ENCODE results near the gene NMS.

NMS gene, protein sequence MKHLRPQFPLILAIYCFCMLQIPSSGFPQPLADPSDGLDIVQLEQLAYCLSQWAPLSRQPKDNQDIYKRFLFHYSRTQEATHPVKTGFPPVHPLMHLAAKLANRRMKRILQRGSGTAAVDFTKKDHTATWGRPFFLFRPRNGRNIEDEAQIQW

DNA sequence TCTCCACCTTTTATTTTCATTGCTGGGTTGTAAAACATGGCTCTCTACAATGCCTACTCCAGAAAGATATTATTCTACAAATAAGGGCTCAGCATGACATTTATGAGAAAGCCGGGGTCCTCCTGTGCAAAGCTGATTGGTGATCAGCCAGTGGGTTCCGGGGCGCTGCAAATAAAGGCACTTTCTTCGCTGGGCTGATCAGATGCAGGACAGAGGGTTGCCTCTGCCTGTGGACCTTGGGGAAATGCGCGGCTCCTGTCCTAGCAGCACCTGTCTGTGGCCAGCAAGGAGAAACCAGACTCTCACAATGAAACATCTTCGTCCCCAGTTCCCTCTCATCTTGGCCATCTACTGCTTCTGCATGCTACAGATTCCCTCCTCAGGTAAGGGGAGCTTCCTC, at the start of gene NMS:
NMS (plus strand) TSS at position 301 of the 400 bp plus-strand sequence; CDS start at position 308, 7 bp downstream.
- Histone ChIP-seq H3K27ac (ENCODE audit: low read depth, low read length) (no peak within 1 kb of the TSS), H3K4me1 (ENCODE audit: control insufficient read depth in 1 of 2, insufficient read depth in 2 of 2, low read length in 2 of 2) (no peaks in the 10 kb centered on the region), H3K4me3 (ENCODE audit: low read depth in 1 of 2, low read length in 2 of 2) (no peak within 1 kb of the TSS), H3K36me3 (ENCODE audit: control insufficient read depth in 1 of 2, insufficient read depth in 2 of 2, low read length in 2 of 2) (no peaks in the 10 kb centered on the region), H3K9me3 (ENCODE audit: control insufficient read depth in 1 of 2, low read length in 2 of 2) (no peaks in the 10 kb centered on the region), H3K9ac (ENCODE audit: low read depth in 1 of 2, low read length in 2 of 2) (no peak within 1 kb of the TSS), H3K27me3 (ENCODE audit: control insufficient read depth in 1 of 2, insufficient read depth in 2 of 2, low read length in 2 of 2) (peaks cover 3 to 7% of the 10 kb centered on the region in 2 donors)

DNA sequence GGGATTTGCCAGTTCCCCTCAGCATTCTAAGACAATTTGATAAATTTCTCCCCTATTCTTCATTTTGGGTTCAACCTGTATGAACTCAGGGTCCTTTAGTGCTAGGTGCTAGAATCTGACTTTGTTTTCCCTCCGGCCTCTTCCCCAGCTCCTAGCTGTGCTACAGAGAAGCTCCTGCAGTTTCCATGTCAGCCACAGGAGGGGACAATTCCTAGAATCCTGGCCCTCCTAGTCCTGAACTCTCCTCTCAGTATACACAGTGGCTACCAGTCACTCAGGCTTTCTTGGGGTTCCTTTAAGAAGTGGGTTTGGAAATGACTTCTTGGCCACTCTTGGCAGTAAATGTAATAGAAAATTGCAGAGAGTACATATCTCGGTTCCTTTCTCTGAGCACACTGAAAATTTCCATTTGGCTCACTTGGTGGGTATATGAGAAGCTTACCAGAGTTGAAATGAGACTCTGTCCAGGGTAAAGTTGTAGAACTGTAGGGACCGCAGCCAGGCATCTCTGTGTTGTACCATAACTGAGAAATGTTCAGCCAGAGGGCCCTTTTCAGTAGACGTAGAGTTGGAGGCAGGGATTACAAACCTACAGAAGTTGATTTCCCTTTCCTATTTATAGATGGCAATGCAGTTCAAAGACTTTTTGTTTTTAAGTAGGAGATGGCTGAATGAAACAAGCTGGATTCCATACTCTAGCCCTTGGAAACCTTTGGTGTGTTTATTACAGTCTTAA, 47.8 kb upstream of the NMS start:
- Histone ChIP-seq H3K9ac (ENCODE audit: low read depth in 1 of 2, low read length in 2 of 2) (no peak overlapping the region), H3K27ac (ENCODE audit: low read depth, low read length) (no peak overlapping the region), H3K4me1 (ENCODE audit: control insufficient read depth in 1 of 2, insufficient read depth in 2 of 2, low read length in 2 of 2) (peaks cover 0 to 6% of the 10 kb centered on the region in 2 donors), H3K4me3 (ENCODE audit: low read depth in 1 of 2, low read length in 2 of 2) (no peak overlapping the region), H3K36me3 (ENCODE audit: control insufficient read depth in 1 of 2, insufficient read depth in 2 of 2, low read length in 2 of 2) (no peaks in the 10 kb centered on the region), H3K9me3 (ENCODE audit: control insufficient read depth in 1 of 2, low read length in 2 of 2) (no peaks in the 10 kb centered on the region), H3K27me3 (ENCODE audit: control insufficient read depth in 1 of 2, insufficient read depth in 2 of 2, low read length in 2 of 2) (no peaks in the 10 kb centered on the region)

DNA sequence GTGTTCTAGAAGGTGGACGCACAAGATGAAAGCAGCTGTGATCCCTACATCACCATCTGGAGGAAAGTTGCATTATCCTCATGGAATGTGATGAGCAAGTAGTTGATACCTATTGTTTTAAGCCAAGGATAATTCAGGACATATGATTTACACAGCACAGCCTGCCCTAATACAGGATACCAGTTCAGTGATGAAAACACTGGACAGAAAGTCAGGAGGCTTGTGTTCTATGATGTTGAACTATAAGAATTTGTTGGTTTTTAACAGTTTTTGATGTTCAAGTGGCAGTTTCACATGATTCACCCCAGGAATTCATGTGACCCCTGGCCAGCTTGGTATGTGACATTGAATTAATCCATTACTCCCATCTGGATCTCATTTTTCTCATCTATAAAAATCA, 46.7 kb upstream of the NMS start:
- Histone ChIP-seq H3K27me3 (ENCODE audit: control insufficient read depth in 1 of 2, insufficient read depth in 2 of 2, low read length in 2 of 2) (no peaks in the 10 kb centered on the region), H3K9ac (ENCODE audit: low read depth in 1 of 2, low read length in 2 of 2) (no peak overlapping the region), H3K4me3 (ENCODE audit: low read depth in 1 of 2, low read length in 2 of 2) (no peak overlapping the region), H3K27ac (ENCODE audit: low read depth, low read length) (no peak overlapping the region), H3K4me1 (ENCODE audit: control insufficient read depth in 1 of 2, insufficient read depth in 2 of 2, low read length in 2 of 2) (no peaks in the 10 kb centered on the region), H3K9me3 (ENCODE audit: control insufficient read depth in 1 of 2, low read length in 2 of 2) (no peaks in the 10 kb centered on the region), H3K36me3 (ENCODE audit: control insufficient read depth in 1 of 2, insufficient read depth in 2 of 2, low read length in 2 of 2) (no peaks in the 10 kb centered on the region)

DNA sequence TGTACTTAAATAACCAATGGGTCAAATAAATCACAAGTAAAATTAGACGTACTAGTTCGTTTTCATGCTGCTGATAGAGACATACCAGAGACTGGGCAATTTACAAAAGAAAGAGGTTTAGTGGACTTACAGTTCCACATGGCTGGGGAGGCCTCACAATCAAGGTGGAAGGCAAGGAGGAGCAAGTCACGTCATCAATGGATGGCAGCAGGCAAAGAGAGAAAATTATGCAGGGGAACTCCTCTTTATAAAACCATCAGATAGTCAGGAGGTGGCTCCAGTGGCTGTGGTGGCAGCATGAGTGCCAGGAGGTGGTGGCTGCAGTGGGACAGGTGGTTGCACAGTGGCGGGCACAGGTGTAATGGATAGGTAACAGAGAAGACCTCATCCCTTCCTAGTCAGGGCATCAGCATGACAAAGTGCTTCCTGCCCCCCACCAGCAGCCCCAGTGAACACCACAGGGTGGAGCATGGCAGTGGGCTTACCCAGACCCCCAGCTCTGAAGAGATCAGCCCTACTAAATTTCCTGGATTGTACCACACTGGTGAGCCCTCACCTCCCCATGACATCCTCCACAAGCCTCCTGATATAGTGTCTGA, 45.9 kb upstream of the NMS start:
- Histone ChIP-seq H3K9ac (ENCODE audit: low read depth in 1 of 2, low read length in 2 of 2) (no peak overlapping the region), H3K4me1 (ENCODE audit: control insufficient read depth in 1 of 2, insufficient read depth in 2 of 2, low read length in 2 of 2) (no peaks in the 10 kb centered on the region), H3K27ac (ENCODE audit: low read depth, low read length) (no peak overlapping the region), H3K4me3 (ENCODE audit: low read depth in 1 of 2, low read length in 2 of 2) (no peak overlapping the region), H3K9me3 (ENCODE audit: control insufficient read depth in 1 of 2, low read length in 2 of 2) (no peaks in the 10 kb centered on the region), H3K27me3 (ENCODE audit: control insufficient read depth in 1 of 2, insufficient read depth in 2 of 2, low read length in 2 of 2) (no peaks in the 10 kb centered on the region), H3K36me3 (ENCODE audit: control insufficient read depth in 1 of 2, insufficient read depth in 2 of 2, low read length in 2 of 2) (no peaks in the 10 kb centered on the region)

DNA sequence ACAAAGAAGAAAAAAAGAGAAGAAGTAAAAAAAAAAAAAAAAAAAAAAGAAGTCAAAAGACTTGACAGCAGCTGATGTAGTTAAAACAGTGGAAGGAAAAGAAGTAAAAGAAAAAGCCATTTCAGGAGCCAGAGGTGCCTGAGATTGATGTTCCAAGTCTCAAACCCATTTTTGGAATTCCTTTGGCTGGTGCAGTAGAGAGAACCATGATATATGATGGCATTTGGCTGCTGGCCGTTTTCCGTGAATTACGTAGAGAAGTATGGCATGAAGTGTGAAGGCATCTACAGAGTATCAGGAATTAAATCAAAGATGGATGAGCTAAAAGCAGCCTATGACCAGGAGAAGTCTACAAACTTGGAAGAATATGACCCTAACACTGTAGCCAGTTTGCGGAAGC, 45.2 kb upstream of the NMS start:
- H3K27ac ChIP-seq (ENCODE audit: low read depth, low read length), result no peak overlapping the region
- no peaks in the 10 kb centered on the region for H3K36me3 ChIP-seq (ENCODE audit: control insufficient read depth in 1 of 2, insufficient read depth in 2 of 2, low read length in 2 of 2)
- no peak overlapping the region for H3K4me3 ChIP-seq (ENCODE audit: low read depth in 1 of 2, low read length in 2 of 2)
- H3K27me3 ChIP-seq (ENCODE audit: control insufficient read depth in 1 of 2, insufficient read depth in 2 of 2, low read length in 2 of 2), result no peaks in the 10 kb centered on the region
- H3K9me3 ChIP-seq (ENCODE audit: control insufficient read depth in 1 of 2, low read length in 2 of 2), result no peaks in the 10 kb centered on the region
- H3K9ac ChIP-seq (ENCODE audit: low read depth in 1 of 2, low read length in 2 of 2), result no peak overlapping the region
- no peaks in the 10 kb centered on the region for H3K4me1 ChIP-seq (ENCODE audit: control insufficient read depth in 1 of 2, insufficient read depth in 2 of 2, low read length in 2 of 2)

DNA sequence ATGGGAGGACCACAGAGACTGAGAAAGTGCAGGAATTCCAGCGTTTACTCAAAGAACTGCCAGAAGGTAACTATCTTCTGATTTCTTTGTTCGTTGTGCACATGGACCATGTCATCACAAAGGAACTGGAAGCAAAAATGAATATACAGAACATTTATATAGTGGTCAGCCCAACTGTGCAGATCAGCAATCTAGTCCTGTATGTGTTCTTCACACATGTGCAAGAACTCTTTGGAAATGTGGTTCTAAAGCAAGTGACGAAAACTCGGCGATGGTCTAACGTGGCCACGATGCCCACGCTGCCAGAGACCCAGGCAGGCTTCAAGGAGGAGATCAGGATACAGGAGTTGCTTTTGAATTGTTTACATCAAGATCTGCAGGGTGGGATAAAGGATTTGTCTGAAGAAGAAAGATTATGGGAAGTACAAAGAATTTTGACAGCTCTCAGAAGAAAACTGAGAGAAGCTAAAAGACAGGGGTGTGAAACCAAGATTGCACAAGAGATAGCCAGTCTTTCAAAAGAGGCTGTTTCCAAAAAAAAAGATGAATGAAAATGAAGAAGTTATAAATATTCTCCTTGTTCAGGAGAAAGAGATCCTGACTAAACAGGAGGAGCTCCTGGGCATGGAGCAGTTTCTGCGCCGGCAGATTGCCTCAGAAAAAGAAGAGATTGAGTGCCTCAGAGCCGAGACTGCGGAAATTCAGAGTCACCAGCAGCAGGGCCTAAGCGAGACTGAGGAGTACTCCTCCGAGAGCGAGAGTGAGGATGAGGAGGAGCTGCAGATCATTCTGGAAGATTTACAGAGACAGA, 44.5 kb upstream of the NMS start:
- Histone ChIP-seq H3K27ac (ENCODE audit: low read depth, low read length) (no peak overlapping the region), H3K4me1 (ENCODE audit: control insufficient read depth in 1 of 2, insufficient read depth in 2 of 2, low read length in 2 of 2) (no peaks in the 10 kb centered on the region), H3K9me3 (ENCODE audit: control insufficient read depth in 1 of 2, low read length in 2 of 2) (no peaks in the 10 kb centered on the region), H3K4me3 (ENCODE audit: low read depth in 1 of 2, low read length in 2 of 2) (no peak overlapping the region), H3K27me3 (ENCODE audit: control insufficient read depth in 1 of 2, insufficient read depth in 2 of 2, low read length in 2 of 2) (no peaks in the 10 kb centered on the region), H3K36me3 (ENCODE audit: control insufficient read depth in 1 of 2, insufficient read depth in 2 of 2, low read length in 2 of 2) (no peaks in the 10 kb centered on the region), H3K9ac (ENCODE audit: low read depth in 1 of 2, low read length in 2 of 2) (no peak overlapping the region)

DNA sequence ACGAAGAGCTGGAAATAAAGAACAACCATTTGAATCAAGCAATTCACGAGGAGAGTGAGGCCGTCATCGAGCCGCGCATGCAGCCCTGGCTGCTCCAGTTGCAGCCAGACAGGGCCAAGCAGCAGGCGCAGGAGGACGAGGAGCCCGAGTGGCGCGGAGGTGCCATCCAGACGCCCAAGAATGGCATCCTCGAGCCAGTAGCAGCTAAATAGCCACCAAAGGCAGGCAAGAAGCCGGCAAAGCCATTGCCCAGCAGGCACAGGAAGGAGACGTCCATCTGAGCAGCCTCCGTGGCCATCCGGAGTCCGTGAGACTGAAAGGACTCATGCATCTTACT, 43.9 kb upstream of the NMS start:
- Histone ChIP-seq H3K27me3 (ENCODE audit: control insufficient read depth in 1 of 2, insufficient read depth in 2 of 2, low read length in 2 of 2) (no peaks in the 10 kb centered on the region), H3K36me3 (ENCODE audit: control insufficient read depth in 1 of 2, insufficient read depth in 2 of 2, low read length in 2 of 2) (no peaks in the 10 kb centered on the region), H3K27ac (ENCODE audit: low read depth, low read length) (no peak overlapping the region), H3K4me3 (ENCODE audit: low read depth in 1 of 2, low read length in 2 of 2) (no peak overlapping the region), H3K4me1 (ENCODE audit: control insufficient read depth in 1 of 2, insufficient read depth in 2 of 2, low read length in 2 of 2) (no peaks in the 10 kb centered on the region), H3K9me3 (ENCODE audit: control insufficient read depth in 1 of 2, low read length in 2 of 2) (no peaks in the 10 kb centered on the region), H3K9ac (ENCODE audit: low read depth in 1 of 2, low read length in 2 of 2) (no peak overlapping the region)

DNA sequence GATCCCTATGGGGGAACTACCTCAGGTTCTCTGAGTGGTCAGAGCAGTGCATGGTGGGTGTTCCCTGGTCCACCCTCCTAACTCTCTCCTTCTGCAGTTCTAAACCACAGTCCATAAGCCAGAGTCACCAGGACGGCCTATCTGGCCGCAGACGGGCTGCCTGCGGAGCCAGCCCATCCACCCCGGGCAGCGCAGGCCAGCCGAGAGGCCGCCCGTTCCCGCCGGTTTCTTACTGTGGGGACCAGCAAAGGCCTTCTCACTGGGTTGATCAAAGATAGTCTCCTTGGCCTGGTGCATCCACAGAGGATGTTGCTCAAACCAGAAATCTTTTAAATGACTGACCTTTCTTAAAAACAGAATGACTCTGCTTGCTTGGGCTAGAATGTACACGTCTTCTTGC, 43.2 kb upstream of the NMS start:
- Histone ChIP-seq H3K9me3 (ENCODE audit: control insufficient read depth in 1 of 2, low read length in 2 of 2) (no peaks in the 10 kb centered on the region), H3K9ac (ENCODE audit: low read depth in 1 of 2, low read length in 2 of 2) (no peak overlapping the region), H3K27ac (ENCODE audit: low read depth, low read length) (no peak overlapping the region), H3K36me3 (ENCODE audit: control insufficient read depth in 1 of 2, insufficient read depth in 2 of 2, low read length in 2 of 2) (no peaks in the 10 kb centered on the region), H3K4me3 (ENCODE audit: low read depth in 1 of 2, low read length in 2 of 2) (no peak overlapping the region), H3K4me1 (ENCODE audit: control insufficient read depth in 1 of 2, insufficient read depth in 2 of 2, low read length in 2 of 2) (no peaks in the 10 kb centered on the region), H3K27me3 (ENCODE audit: control insufficient read depth in 1 of 2, insufficient read depth in 2 of 2, low read length in 2 of 2) (no peaks in the 10 kb centered on the region)

DNA sequence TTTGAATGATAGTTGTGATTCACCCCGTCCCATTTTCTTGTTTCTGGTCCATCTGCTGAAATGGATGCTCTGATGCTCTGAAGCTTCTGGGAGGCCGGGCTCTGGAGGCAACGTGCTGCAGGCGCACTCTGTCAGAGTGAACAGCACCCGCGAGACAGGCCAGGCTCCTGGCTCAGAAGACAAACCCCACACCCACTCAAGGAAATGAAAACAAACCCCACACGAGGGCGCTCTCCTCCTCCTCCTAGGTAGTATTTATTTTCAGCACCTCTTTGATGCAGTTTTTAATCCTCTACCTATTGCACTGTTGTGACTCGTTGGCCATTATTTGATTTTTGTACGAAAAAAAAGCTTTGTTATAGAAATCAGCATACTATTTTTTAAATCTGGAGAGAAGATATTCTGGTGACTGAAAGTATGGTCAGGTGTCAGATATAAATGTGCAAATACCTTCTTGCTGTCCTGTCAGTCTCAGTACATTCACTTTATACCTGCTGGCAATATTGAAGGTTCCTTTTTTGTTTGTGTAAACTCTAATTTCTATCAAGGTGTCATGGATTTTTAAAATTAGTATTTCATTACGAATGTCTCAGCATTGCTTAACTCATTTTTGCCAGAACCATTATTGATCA, 42.5 kb upstream of the NMS start:
- Histone ChIP-seq H3K9me3 (ENCODE audit: control insufficient read depth in 1 of 2, low read length in 2 of 2) (no peaks in the 10 kb centered on the region), H3K27ac (ENCODE audit: low read depth, low read length) (no peak overlapping the region), H3K4me3 (ENCODE audit: low read depth in 1 of 2, low read length in 2 of 2) (no peak overlapping the region), H3K4me1 (ENCODE audit: control insufficient read depth in 1 of 2, insufficient read depth in 2 of 2, low read length in 2 of 2) (no peaks in the 10 kb centered on the region), H3K36me3 (ENCODE audit: control insufficient read depth in 1 of 2, insufficient read depth in 2 of 2, low read length in 2 of 2) (no peaks in the 10 kb centered on the region), H3K27me3 (ENCODE audit: control insufficient read depth in 1 of 2, insufficient read depth in 2 of 2, low read length in 2 of 2) (no peaks in the 10 kb centered on the region), H3K9ac (ENCODE audit: low read depth in 1 of 2, low read length in 2 of 2) (no peak overlapping the region)

DNA sequence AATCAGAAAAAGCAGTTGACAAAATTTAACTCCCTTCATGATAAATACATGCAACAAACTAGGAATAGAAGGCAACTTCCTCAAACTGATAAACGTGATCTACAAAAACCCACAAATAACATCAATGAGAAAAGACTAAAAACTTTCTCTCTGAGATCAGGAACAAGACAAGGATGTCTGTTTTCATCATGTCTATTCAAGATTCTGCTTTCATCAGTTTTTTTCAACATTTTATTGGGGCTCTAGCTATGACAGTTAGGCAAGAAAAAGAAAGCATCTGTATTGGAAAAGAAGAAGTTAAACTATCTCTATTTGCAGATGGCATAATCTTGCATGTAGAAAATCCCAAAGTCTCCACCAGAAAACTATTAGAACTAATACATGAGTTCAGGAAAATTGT, 40.6 kb upstream of the NMS start:
- H3K27ac ChIP-seq (ENCODE audit: low read depth, low read length), result no peak overlapping the region
- H3K4me3 ChIP-seq (ENCODE audit: low read depth in 1 of 2, low read length in 2 of 2), result no peak overlapping the region
- H3K9me3 ChIP-seq (ENCODE audit: control insufficient read depth in 1 of 2, low read length in 2 of 2), result no peaks in the 10 kb centered on the region
- H3K9ac ChIP-seq (ENCODE audit: low read depth in 1 of 2, low read length in 2 of 2), result no peak overlapping the region
- H3K36me3 ChIP-seq (ENCODE audit: control insufficient read depth in 1 of 2, insufficient read depth in 2 of 2, low read length in 2 of 2), result no peaks in the 10 kb centered on the region
- H3K4me1 ChIP-seq (ENCODE audit: control insufficient read depth in 1 of 2, insufficient read depth in 2 of 2, low read length in 2 of 2), result no peaks in the 10 kb centered on the region
- H3K27me3 ChIP-seq (ENCODE audit: control insufficient read depth in 1 of 2, insufficient read depth in 2 of 2, low read length in 2 of 2), result no peaks in the 10 kb centered on the region

Measured in duodenal mucosa (tissue), 2 donors.